GM19351 (cell line): Measurements from ENCODE around the gene PYHIN1.

Experiments used
- ATAC-seq: cut with Tn5 transposase; IDR thresholded peaks from one replicate; pipeline ENCODE4 v1.9.1; 2021; ENCODE audit warnings: mild to moderate bottlenecking, moderate library complexity; ENCODE audit not compliant: unreplicated experiment

The PYHIN1 gene

DNA sequence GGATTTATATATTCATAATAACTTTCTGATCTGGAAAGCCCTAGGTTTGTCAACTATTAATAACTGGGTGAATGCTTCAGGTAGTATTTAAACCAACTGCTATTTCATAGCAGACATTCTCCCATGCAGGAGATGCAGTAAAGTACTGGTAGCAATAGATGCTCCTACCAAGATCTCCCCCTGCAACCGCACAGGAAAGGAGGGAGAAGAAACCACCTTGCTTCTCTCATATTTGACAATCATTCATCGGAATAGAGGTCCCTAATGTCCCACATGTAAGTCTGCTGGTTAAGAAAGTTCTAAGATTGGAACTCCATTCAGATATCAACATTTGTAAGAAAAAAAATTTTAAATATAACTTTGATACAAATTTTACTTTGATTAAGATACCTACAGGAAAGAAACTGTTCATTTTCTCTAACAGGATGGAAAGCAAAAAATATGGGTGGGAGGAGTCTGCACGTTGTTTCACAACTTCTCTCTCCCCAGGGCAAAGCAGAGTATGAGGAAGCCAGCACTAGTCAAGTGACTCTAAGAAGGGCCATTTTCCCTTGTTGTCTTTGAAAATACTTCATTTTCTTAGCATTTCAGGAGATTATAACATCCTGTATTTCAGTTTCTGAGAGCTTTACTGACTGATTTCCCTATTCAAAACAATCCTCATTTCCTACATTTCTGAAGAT, at the start of gene PYHIN1:
Gene PYHIN1 (plus strand): TSS at position 498 of the 683 bp plus-strand sequence. CDS start 5,359 bp downstream, outside the sequence.
- no peak for ATAC-seq

DNA sequence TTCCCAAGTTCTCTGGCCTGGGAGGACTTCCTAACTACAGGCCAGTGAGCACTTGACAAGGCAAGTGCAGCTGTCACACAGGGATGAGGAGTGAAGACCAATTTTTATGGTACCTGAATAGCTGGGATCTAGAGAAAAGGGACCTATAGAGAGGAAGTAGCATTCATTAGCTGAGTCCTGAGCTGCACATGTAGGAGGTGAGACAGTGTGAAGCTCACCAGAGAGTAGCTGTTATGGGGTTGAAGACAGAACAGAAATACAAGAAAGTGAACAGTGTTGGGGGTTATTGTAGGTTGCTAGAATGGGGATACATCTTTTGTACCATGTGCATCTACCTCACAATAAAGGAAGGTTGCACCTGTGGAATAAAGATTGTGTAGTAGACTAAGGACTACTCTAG, 37.7 kb upstream of the PYHIN1 start:
- ATAC-seq, result no peak

GRCh38 chr1:158898722-158899121, 32.6 kb upstream of the PYHIN1 start:
- no peak for ATAC-seq

- ATAC-seq, result no peak
Measured at GRCh38 chr1:158901623-158902022, 29.7 kb upstream of the PYHIN1 start.

DNA sequence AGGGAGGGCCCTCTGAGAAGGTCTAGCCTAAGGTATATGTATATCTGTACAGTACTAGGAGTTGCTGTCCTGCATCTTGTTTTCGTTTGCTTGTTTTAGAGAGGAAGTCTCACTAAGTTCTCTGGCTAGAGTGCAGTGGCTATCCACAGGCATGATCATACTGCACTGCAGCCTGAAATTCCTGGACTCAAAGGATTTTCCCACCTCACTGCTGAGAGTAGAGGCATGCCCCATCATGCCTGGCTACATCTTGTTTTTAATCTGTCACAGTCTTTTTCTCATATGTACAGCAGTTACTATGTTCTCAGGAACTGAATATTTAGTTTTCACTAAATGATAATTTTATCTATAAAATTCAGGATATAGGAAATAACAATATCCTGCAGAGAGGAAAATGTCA, 15.3 kb upstream of the PYHIN1 start:
- no peak for ATAC-seq

- no peak for ATAC-seq
Measured at GRCh38 chr1:158924677-158925076, 6.7 kb upstream of the PYHIN1 start.

GRCh38 chr1:158930504-158930903, 848 bp upstream of the PYHIN1 start:
- peak; percentile 68 for ATAC-seq

DNA sequence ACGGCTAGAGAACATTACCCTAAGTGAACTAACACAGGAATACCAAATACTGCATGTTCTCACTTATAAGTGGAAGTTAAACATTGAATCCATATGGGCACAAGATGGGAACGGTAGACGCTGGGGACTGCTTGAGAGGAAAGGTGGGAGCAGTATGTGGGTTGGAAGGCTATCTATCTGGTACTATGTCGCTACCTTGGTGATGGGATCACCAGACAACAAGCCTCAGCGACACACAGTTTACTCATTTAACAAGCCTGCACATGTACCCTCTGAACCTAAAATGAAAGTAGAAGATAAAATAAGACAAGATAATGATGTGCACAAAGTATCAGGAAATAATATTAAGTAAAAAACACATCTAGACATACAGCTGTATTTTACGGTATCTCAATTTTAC, 819 bp downstream of the PYHIN1 start:
- ATAC-seq, result no peak

GRCh38 chr1:158933621-158934020, 2.3 kb downstream of the PYHIN1 start:
- peak; percentile 54 for ATAC-seq

DNA sequence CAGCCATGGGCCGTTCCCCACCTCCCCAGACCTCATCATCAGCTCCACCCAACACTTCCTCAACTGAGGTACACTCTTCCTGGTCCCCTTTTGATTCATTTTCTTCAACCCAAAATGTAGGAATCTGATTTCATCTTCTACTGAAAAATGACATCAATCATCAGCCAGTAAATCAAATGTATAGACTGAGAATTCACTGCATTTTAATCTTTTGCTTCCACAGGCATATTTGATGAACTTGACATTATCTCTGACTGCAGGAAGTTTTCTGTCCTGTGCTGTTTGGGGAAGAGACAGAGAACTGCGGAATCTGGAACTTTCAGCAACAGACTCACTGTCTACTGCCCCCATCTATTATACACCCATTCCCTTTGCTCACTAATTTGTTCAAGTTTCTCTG, 7.8 kb downstream of the PYHIN1 start:
- ATAC-seq, result no peak

GRCh38 chr1:158941317-158941716, 10.0 kb downstream of the PYHIN1 start:
- no peak for ATAC-seq

DNA sequence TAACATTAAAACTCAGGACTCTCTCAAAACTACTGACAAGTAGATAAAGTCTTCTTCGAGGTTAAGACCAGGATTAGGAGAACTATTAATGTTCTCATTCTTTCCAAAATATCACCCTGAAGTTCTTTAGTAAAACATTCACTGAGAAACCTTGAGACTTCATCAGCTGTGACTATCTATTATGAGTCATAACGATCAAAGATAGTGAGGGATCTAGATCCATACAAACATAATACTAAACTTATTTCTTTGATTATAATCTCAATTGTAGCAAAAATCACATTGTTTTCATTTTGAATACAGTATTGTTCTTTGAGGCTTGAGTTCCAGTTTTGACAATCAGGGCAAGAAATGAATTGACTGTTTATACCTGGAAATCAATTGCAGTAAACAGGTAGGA, 11.1 kb downstream of the PYHIN1 start:
- no peak for ATAC-seq

DNA sequence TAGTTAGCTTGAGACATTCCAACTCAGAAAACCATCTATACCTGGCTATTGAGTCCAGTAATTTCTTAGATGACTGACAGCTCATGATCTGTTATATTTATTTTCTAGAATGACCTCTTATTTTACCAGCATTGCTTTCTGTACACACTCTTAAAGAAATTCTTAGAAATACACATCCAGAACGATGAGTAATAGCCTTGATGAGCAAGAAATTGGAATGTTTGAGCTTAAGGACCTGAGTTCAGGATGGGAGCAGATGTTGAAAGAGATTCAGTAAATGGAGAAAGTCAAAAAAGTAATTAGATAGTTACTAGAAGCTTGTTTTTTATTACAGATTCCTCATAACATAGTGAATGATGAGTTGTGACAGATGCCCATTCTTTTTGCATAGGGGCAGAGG, 11.7 kb downstream of the PYHIN1 start:
- no peak for ATAC-seq

DNA sequence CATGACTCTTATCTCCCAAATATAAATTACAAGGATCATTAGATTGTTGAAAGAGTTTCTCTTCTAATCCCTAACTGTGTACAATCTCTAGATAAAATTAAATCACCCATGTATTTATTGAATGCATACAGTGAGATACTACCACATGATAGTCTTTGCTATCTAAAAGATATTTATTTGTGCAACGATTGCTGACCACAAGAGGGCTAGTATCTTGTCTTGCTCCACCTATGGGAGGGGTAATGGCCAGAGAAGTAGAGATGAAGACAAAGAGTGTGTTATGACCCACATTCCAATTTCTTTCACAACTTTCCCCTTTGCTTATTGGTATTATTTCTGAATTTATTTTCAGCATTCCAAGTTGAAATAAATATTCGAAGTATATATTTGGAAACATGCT, 13.7 kb downstream of the PYHIN1 start:
- no peak for ATAC-seq

DNA sequence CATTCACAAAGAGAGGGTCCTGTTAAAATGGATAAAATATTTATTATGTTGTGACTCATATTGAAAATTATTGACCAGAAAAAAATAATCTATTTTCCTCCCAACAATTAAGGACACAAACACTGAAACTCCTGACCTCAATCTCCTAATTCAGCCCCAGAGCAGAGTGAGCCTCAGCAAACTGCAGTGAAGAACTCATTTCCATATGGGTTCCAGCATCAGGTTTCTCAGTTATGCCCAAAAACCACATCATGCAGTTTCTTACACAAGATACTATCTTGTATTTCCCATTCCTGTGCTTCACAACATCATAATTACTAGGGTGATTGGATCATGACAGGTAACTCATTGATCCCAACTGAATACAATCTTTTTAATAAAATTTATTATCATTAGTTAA, 15.4 kb downstream of the PYHIN1 start:
- ATAC-seq, result no peak

DNA sequence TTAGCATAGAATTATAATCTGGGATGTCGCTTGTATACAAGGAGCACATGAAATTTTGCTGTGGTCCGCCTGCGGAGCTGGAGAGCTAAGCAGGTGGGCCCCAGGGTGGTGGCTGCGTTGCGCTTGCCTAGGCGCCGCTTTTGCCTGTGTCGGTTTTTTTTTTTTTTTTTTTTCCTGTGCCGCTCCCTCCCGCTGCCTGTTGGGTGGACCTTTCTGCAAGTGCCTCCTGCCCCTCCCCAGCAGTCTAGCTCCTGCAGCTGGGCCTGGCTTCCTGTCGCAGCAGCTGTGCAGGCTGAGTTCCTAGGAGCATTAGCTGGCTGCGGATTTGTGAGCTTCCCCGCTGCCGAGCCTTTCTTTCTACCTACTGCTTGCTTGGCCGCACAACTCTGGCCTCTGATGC, 20.6 kb downstream of the PYHIN1 start:
- ATAC-seq, result peak; percentile 83

DNA sequence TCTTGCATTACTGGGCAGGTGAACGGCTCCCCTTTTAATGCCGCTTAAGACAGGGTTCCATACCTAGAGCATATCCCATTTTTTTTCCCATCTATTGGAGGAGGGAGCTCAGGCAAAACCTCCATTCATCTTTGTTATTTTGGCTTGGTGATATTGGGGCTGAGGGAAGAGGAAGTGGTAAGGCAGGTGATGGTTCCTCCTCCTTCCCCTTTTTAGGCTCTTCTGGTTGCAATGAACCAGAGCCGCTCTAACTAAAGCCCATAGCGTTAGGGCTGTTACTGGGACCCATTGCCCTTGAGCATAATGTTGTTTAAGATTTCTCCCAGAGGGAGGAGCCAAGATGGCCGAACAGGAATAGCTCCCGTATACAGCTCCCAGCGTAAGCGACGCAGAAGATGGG, 21.1 kb downstream of the PYHIN1 start:
- peak; percentile 94 for ATAC-seq

DNA sequence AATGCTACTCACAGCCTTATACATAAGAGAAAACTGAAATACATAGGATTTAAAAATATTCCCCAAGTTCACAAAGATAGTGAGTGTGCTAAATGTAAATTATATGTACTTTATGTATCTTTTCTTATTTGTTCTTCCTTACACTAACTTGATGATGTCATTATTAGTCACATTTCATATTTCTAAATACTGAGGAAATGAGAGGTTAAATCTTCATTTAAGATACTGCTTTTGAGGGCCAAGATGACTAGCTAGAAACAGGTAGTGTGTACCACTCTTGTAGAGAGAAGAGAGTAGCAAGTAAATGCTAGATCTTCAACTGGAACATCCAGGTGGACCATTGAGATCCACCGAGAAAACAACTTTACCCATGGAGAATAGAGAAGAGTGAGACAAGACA, 29.8 kb downstream of the PYHIN1 start:
- no peak for ATAC-seq

GRCh38 chr1:158962983-158963382, 31.6 kb downstream of the PYHIN1 start:
- ATAC-seq, result no peak

DNA sequence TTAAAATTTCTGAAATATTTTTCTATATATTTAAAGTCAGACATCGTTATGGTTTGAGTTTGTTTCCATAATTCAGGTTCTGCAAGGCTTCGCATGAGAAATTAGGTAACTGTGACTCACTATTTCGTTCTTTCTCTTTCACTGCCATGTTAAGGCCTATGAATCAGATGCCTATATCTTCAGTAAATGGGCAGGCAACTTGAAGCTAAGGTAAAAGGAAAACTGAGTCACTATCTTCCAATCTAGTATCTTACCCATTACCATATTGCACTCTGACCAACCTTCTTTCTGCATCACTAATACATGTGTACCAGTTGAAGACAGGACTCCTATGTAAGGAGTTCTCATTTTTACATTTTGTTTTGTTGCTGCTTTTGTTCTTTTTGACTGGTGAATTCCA, 37.8 kb downstream of the PYHIN1 start:
- no peak for ATAC-seq

- no peak for ATAC-seq
Measured at GRCh38 chr1:158969855-158970254, 38.5 kb downstream of the PYHIN1 start.

GRCh38 chr1:158972841-158973240, 41.5 kb downstream of the PYHIN1 start:
- no peak for ATAC-seq

DNA sequence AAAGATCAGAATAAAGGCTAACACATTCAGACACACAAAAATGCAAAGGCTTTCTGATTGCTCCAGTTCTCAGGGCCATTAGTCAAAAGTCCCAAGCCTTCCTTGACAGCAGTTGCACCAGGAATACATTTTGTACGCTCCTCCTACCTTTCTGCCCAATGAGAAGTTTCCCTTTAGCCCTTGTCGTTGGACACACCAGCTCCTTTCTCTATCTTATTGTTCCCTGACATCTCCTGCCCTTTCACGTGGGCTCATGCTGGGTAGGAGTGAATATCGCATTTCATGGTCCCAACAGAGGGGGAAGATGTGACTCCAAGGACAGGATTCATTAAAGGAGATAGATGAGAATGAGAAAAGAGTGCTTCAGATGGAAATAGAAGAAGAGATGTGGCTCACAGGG, 44.9 kb downstream of the PYHIN1 start:
- ATAC-seq, result no peak
